NB4 (cell line): ENCODE results near the gene ABLIM3.

ENCODE experiments used
- POLR2A ChIP-seq: IDR thresholded peaks from 2 replicates; pipeline ENCODE4 v1.6.1; 2011; ENCODE audit warnings: mild to moderate bottlenecking; ENCODE audit not compliant: insufficient read length; ENCODE audit errors: extremely low read depth
- TF ChIP-seq, protein P1 (sequence below): IDR thresholded peaks from one replicate; pipeline ENCODE4 v1.5.1; 2012; ENCODE audit warnings: low read depth, low read length

DNA sequence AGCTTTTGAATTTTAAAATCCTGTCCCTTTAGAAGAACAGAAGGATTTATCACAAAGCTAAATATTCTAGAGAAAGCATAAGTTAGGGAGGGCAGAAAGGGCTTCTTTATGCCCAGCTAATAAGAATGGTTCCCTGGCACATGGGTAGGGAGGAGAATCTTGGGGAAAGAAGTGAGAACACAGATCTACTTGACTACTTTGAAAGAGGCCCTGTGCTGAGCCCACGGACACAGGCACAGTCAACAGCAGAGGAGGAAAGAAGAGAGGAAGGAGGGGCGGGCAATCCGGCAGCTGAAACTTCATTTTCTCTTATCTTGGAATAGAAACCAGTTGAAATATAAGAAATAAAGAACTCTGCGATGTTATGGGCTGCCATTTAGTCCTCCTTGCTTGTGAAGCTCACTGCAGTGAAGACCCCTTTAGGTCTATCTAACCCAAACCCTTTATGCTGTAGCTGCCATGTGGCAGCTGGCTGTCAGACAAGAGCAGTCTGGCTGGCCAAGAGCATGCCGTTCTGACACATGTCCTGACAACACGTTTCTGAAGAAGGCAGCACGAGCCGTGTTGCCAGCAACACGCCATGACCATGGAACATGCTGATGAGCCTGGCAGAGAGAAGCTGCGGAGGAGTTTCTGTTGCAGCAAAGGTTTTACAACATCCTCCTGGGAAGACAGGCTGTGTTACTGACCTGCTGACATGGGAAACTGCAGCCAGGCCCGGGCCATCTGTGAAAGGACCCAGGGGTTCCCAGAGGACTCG, 34.2 kb downstream of the ABLIM3 start:
- TF ChIP-seq POLR2A, result no peak
- TF ChIP-seq, protein P1, sequence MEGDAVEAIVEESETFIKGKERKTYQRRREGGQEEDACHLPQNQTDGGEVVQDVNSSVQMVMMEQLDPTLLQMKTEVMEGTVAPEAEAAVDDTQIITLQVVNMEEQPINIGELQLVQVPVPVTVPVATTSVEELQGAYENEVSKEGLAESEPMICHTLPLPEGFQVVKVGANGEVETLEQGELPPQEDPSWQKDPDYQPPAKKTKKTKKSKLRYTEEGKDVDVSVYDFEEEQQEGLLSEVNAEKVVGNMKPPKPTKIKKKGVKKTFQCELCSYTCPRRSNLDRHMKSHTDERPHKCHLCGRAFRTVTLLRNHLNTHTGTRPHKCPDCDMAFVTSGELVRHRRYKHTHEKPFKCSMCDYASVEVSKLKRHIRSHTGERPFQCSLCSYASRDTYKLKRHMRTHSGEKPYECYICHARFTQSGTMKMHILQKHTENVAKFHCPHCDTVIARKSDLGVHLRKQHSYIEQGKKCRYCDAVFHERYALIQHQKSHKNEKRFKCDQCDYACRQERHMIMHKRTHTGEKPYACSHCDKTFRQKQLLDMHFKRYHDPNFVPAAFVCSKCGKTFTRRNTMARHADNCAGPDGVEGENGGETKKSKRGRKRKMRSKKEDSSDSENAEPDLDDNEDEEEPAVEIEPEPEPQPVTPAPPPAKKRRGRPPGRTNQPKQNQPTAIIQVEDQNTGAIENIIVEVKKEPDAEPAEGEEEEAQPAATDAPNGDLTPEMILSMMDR, result no peak
